IPS-NIHi7 (cell line): Measurements from ENCODE around the gene CRX.
"Not testable (repeated sequence)": the region's sequence is repeated elsewhere in the genome, so short reads cannot be mapped to it uniquely, and the experiment has no call there.

Experiments used
- DNase-seq: peaks from one replicate; pipeline ENCODE4 v3.0.0; 2012; ENCODE audit warnings: mixed read lengths; ENCODE audit errors: extremely low spot score

The CRX gene

GRCh38 chr19:47859838-47860237 is 38.1 kb downstream of the CRX start:
- DNase-seq, result not testable (repeated sequence)

- no peak for DNase-seq
Observed at GRCh38 chr19:47860602-47861297, 39.0 kb downstream of the CRX start.

DNA sequence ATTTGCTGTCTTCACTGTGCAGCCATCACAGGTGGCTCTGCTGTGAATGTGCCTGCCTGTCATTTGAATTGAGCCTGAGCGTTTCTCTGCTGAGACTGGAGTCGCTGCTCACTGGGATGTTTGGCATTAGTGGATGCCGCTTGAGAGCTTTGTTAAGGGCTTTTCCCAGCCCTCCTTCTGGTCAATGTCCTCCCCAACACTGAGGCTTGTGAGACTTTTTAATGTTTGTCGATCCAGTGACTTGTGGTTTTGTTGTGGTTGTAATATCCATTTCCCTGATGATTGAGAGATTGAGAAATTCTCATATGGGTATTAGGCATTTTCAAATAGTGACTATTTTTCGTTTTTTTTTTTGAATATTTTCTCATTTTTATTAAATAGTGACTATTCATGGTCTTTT is 39.9 kb downstream of the CRX start:
- DNase-seq, result no peak

DNA sequence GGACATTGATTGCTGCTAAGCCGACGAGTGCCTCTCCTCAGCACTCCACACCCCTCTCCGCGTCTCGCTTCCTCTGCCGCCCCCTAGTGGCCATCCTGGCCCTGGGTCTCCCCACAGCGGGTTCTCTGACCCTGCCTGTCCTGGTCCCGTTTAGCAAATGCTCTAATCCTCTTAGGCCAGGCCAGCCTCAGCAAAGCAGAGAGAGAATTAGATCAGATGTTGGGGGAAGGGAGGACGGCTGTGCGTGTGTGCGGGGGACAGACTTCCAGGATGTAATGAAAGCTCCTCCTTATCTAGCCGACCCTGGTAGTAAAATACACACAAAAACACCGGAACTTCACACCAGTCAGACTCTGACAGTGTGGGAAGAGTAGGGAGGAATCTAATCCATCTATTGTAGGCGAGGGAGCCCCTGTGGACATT is 41.8 kb downstream of the CRX start:
- DNase-seq, result peak; percentile 94

- no peak for DNase-seq
Observed at GRCh38 chr19:47865166-47865565, 43.4 kb downstream of the CRX start.

GRCh38 chr19:47878906-47879305 is 57.2 kb downstream of the CRX start:
- no peak for DNase-seq

GRCh38 chr19:47879385-47879784 is 57.6 kb downstream of the CRX start:
- not testable (repeated sequence) for DNase-seq

DNA sequence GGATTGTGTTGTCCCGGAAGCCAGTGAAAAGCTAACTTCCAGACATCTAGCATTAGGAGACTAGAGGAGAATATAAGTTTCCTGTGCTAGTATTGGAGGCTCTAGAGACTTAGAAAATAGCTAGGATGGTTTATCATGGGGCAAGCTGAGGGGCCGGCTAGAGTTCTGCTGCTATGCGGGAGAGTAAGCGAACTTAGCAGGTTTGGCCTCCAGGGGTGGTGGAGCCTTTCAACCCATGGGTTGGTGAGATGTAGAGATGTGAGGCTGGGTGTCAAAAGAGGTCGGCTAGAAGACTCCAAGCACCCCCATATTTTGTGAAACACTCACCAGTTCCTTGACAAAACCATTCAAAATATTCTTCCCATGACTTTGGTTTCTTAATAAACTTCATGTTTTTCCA is 60.0 kb downstream of the CRX start:
- DNase-seq, result no peak

- DNase-seq, result no peak
Observed at GRCh38 chr19:47882890-47883289, 61.2 kb downstream of the CRX start.

- no peak for DNase-seq
Observed at GRCh38 chr19:47885067-47885463, 63.3 kb downstream of the CRX start.

- no peak for DNase-seq
Observed at GRCh38 chr19:47886010-47886559, 64.3 kb downstream of the CRX start, which contains the start of gene SULT2A1. SULT2A1 (minus strand) TSS chr19:47886315; CDS start chr19:47886257, 58 bp downstream.

DNA sequence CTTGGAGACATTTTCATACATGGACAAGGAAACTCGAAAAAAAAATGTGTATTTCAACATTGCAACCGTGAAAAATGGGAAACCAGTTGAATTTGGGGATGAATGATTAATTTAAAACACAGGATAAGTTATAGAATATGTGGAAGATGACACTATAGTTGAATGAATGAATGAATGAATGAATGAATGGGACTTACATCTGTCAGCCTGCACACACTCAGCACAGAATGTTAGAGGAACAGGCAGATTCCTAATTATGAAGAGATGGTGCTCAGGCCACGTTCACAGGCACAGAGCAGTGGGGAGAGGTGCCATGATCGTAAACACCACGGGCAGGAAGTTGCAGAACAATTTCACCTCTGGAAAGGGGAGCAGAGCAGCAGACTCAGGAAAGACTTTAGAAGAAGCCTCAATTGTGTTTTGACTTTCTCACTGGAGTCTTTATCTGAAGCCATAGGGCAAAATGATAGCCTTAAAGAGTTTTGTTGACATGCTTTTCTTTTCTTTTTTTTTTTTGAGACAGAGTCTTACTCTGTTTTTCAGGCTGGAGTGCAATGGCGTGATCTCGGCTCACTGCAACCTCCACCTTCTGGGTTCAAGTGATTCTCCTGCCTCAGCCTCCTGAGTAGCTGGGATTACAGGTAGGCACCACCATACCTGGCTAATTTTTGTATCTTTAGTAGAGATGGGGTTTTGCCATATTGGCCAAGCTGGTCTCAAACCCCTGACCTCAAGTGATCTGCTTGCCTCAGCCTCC is 69.3 kb downstream of the CRX start:
- DNase-seq, result no peak

DNA sequence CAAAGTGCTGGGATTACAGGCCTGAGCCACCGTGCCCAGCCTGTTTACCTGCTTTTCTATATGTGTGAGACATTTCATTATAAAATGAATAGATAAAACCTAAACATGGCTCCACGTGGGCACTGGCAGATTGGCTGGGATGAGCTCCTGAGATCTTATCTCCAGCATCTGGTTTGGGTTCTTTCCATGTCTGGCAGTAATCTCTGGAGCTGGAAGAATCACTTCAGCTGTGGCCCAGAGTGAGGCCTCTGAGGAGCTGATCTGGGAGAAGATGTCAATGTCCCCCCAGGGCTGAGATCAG is 69.8 kb downstream of the CRX start:
- no peak for DNase-seq

GRCh38 chr19:47891923-47892666 is 70.4 kb downstream of the CRX start:
- DNase-seq, result no peak
